GM18526 (cell line): ENCODE data around the gene TUBA4A.
A peak's percentile ranks its signal among the peaks of the same experiment; 100 is the strongest.

Experiments
- POLR2A ChIP-seq: IDR thresholded peaks from 3 replicates; pipeline ENCODE4 v1.6.1; 2011; ENCODE audit not compliant: insufficient read length; ENCODE audit errors: extremely low read depth

The TUBA4A gene

GRCh38 chr2:219254590-219255201 lies 978 bp upstream of the TUBA4A start:
- no peak for TF ChIP-seq POLR2A

DNA sequence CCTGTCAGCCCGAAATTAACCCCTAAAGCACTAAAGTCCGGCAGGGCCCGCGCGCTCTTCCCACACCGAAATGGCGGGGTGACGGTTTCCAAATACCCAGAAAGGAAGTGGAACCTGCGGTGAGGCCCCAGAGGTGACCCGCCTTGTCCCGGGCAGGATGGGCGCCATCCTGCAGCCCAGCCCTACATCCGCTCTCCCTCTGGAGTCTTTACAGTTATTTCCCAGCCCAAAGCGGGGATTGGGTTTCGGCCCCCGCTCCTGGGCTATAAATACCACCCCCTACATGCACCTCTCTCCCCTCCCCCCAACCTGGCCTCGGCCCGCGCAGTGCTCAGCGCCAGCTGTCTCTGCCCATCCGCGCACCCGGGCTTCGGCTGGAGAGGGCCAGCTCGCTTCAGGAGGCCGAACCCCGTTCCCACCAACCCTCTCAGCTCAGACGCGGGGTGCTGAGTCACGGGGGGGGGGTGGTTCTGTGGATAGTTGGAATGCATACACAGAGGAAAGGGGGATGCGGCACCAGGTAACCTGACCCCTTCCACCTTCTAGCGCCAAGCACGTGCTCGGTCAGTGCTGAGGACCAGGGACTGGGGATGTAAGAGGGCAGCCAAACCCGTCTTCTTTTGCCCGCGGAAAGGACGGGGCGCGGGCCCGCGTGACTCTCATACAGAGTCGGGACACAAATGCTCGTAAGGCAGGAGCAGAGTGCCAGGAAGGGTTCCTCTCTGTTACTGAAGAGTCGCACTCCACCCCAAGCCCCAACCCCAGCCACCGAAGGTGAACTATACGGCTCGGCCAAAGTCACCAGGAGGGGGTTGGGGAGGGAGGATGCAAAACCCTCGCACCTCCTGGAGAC lies 592 bp downstream of the TUBA4A start, which contains the start of gene TUBA4B:
TSS of gene TUBA4B (plus strand) at position 344 of the 853 bp plus-strand sequence. CDS start at position 509, 165 bp downstream.
- TF ChIP-seq POLR2A: no peak

DNA sequence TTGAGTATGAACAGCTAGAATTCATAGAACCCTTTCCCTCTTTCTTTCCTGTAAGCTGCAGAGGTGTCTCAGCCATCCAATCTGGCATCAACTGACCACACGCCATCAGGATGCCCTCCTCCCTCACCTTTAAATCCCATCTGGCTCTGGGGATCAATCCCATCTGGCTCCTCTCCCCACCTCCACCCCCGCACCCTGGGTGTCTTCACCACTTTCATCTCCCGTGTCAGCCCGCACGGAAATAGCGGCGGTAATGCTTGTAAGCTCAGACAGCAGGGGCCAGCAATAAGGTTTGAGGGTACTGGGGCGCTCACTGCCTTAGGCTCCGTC lies 1.2 kb downstream of the TUBA4A start:
- no peak for TF ChIP-seq POLR2A

DNA sequence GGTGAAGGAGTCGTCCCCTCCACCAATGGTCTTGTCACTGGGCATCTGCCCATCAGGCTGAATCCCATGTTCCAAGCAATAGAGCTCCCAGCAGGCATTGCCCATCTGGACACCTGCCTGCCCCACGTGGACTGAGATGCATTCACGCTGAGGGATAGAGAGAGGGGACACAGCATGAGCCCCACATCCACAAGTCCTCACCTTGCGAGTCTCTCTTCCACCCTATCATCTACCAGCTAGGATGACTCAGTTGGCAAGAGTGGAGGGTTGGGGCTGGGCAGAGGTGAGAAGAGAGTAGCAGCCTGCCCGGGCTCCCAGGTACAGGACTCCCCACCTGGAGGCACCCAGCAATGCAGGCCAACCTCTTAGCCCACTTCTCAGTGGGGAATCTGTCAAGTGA lies 1.6 kb downstream of the TUBA4A start:
- TF ChIP-seq POLR2A: no peak

DNA sequence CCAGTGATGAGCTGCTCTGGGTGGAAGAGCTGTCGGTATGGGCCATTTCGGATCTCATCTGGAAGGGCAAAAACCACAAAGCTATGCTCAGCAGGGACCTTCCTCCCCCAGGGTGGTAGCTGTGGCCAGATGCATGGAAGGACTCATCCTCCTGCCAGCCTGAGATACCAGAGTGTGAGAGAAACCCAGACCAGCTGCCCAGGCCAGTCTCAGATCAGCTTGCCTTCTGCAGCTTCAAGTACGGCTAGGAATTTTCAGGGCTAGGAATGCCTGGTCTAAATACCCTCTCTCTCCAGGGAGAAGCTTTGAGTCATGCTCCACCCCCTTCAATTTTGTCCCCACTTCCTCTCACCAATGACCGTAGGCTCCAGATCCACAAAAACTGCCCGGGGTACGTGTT lies 2.1 kb downstream of the TUBA4A start:
- no peak for TF ChIP-seq POLR2A

DNA sequence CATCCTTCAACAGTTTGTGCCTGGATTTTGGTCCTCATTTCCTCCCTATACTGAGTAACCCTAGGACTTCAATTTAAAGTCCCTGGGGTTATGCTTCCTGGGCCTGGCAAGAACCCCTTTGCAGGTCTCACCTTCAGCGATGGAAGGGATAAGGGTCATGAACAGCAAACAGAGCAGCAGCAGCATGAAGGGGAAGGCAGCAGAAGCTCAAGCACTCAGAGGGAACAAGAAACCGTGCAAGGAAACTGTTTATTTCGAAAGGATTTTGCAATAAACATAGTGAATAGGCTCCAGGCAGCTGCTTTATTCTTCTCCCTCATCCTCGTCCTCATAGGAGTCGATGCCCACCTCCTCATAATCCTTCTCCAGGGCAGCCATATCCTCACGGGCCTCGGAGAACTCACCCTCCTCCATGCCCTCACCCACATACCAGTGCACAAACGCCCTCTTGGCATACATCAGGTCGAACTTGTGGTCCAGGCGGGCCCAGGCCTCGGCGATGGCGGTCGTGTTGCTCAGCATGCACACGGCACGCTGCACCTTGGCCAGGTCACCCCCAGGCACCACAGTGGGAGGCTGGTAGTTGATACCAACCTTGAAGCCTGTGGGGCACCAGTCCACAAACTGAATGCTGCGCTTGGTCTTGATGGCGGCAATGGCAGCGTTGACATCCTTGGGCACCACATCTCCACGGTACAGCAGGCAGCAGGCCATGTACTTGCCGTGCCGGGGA lies 3.5 kb downstream of the TUBA4A start:
- no peak for TF ChIP-seq POLR2A

GRCh38 chr2:219249203-219249980 lies 4.3 kb downstream of the TUBA4A start:
- peak; percentile 58 for TF ChIP-seq POLR2A

- no peak for TF ChIP-seq POLR2A
These were observed 4.9 kb downstream of the TUBA4A start for GRCh38 chr2:219248845-219249202.

GRCh38 chr2:219247678-219248642 lies 5.8 kb downstream of the TUBA4A start:
- peak; percentile 24 for TF ChIP-seq POLR2A

- no peak for TF ChIP-seq POLR2A
These were observed 7.2 kb downstream of the TUBA4A start for GRCh38 chr2:219246559-219246958.

- TF ChIP-seq POLR2A: no peak
These were observed 7.9 kb downstream of the TUBA4A start for GRCh38 chr2:219245899-219246230.

GRCh38 chr2:219245148-219245898 lies 8.4 kb downstream of the TUBA4A start, which contains the start of the genes GLB1L and STK16:
Gene GLB1L (minus strand): TSS chr2:219245444. CDS start chr2:219243573, 1,871 bp downstream.
Gene STK16 (plus strand): TSS chr2:219245479. CDS start chr2:219246000, 521 bp downstream.
- peak; percentile 79 for TF ChIP-seq POLR2A

DNA sequence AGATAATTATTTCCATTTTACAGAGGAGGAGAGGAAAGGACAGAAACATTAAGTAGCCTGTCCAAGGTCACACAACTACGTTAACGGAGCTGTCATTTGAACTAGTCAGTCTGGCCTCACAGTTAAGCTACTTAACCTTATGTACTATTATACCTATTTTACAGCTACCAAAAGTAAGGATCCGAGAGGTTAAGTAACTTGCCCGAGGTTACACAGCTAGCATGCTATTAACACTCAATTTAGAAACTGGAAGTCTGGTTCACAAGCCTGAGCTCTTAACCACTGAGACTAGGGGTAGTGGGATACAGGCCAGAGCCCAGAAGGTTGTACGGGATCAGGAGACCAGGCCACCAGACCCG lies 8.9 kb downstream of the TUBA4A start:
- TF ChIP-seq POLR2A: no peak
